Epithelial cell of esophagus (primary cell): Measurements from ENCODE around the gene ATXN7L1.
A peak's percentile ranks its signal among the peaks of the same experiment; 100 is the strongest.

Experiments
- DNase-seq: peaks from one replicate; pipeline ENCODE4 v3.0.0; 2010; ENCODE audit warnings: low read depth
- H3K4me3 ChIP-seq: 2 replicates; pipeline ENCODE4 v1.5.1; 2011; ENCODE audit warnings: mild to moderate bottlenecking, low read length, control low read depth
- TF ChIP-seq, protein P1 (sequence below): IDR thresholded peaks from 2 replicates; pipeline ENCODE4 v1.5.1; 2011; ENCODE audit warnings: low read depth, mild to moderate bottlenecking, low read length, control low read depth, inconsistent platforms; ENCODE audit not compliant: insufficient read depth; ENCODE audit errors: missing control alignments

Gene ATXN7L1

DNA sequence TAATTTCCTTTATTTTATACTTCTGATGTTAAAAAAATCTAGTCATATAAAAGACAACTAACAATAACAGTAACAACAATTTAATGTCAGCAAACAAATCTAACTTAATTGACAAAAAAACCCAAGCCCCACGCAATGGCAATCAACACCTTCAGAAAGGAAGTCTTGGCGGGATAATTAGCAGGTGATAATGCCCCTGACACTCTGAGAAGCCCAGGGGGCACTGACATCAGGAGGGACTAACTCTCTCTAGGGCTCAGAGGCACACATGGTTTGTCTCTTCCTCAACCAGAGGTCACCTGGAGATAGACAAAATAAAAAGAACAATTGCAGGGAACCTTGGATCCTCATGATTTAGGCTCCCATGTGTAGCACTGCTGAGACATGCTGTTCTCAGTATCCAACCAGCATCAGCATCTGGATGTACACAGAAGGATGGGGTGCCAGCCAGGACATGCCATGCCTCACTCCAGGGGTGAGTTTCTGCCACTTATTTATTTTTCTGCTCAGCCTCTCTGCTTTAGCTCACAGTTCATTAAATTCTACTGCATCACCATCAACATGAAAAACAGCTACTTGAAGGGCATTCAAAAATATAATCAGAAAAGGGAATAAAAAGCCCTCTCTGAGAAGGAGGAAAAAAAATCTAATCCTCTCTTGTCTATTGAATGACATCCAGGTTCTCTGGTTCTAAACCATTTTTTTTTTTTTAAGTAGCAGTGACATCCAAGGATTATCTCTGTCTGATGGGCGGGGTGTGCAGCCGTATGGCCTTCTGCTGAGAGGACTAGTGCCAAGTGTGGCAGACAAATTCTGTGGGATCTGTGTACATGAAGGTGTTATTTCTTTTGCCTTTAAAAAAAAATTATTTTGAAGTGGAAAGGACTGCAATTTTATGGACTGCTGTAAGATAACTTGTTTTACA, 96.3 kb downstream of the ATXN7L1 start:
- DNase-seq = no peak
- no peak overlapping the region for H3K4me3 ChIP-seq
- TF ChIP-seq, protein P1, sequence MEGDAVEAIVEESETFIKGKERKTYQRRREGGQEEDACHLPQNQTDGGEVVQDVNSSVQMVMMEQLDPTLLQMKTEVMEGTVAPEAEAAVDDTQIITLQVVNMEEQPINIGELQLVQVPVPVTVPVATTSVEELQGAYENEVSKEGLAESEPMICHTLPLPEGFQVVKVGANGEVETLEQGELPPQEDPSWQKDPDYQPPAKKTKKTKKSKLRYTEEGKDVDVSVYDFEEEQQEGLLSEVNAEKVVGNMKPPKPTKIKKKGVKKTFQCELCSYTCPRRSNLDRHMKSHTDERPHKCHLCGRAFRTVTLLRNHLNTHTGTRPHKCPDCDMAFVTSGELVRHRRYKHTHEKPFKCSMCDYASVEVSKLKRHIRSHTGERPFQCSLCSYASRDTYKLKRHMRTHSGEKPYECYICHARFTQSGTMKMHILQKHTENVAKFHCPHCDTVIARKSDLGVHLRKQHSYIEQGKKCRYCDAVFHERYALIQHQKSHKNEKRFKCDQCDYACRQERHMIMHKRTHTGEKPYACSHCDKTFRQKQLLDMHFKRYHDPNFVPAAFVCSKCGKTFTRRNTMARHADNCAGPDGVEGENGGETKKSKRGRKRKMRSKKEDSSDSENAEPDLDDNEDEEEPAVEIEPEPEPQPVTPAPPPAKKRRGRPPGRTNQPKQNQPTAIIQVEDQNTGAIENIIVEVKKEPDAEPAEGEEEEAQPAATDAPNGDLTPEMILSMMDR = no peak

DNA sequence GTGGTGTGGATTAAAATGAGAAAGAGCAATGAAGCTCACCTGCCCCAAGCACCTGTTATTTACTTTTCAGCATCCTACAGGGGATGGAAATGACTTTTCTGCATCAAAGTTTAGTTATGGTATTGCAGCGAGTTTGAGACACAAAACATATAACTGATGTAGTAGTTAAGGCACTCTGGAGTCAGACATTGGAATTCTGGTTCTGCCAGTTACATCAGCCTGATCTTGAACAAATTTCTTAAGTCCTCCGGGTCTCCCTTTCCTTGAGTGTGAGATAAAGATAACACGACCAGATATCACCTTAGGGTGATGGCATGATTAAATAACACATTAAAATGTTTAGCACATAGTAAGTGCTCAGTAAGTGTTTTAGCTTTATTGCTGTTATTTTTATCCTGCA, 97.4 kb downstream of the ATXN7L1 start:
- no peak overlapping the region for H3K4me3 ChIP-seq
- TF ChIP-seq, protein P1 = no peak
- DNase-seq = no peak

DNA sequence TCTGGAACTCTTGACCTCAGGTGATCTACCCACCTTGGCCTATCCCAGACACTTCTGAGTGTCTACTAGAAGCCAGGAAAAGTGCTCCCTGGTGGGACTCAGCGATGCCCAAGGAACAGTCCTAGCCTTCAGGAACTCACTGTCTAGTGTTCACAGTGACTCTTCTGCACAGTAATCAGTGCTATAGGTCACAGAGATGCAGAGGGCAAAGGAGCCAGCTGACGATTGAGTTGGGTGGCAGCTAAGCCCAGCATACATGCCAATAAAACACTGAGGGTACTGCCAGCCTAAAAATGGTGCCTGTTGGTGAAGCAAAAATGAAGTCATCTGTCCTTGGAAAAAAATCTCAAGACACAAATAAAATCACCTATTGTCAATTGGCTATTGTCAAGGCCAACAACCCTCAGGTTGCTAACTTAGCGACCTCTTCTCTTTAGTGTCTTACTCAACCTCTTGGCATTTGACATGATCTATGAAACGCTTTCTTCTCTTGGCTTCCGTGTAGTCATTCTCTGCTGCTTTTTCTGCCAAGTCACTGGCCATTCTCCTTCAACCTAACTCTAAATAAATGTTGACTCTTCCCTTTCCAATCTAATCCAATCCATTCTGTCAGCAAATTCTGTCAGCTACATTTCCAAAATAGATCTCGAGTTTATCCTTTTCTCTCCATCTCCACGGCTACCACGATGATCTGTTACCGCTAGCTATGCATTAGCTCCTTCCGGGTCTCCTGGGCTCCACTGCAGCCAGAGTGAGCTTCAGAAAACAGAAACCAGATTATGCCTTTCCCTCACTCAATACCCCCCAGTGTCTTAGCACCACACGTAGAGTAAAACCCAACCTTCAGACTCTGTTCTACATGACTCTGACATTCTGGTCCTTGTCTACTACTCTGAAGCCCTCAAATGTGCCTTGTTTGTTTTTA, 99.2 kb downstream of the ATXN7L1 start:
- peak; percentile 17 for DNase-seq
- no peak overlapping the region for H3K4me3 ChIP-seq

DNA sequence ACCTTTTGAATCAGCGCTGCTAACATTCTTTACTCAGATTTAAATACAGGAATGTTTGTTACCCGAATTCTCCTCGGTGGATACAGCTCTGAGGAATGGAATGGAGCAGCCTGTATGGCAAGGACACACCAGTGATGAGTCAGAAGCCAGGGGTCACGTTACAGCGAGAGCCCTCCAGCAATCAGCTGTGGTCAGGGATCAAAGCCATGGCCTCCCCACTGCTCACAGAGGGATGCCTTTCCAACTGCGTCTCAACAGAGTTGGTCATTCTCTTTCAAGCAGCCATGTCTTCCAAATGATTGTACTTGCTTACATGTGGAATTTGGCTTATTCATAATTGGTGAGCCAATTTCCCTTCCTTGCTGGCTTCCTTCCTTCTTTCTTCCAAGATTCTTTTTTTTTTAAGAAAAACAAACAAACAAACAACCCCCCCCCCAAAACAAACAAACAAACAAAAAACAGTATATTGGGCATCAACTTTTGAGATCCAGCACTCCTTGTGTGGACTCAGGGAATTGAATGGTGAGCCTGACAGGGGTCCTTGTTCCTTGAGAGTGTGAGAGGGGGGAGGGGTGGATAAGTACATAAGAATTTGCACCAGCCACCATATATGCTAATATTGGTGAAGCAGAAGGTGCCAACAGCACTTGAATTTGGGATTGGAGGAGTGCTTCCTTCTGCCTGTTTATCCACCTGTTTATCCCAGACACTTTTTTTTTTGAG, 100.2 kb downstream of the ATXN7L1 start:
- no peak overlapping the region for H3K4me3 ChIP-seq
- peak; percentile 82 for DNase-seq
- TF ChIP-seq, protein P1 = no peak

More for the DNA sequence above, 99.2 kb downstream of the ATXN7L1 start:
- TF ChIP-seq, protein P1 = no peak

DNA sequence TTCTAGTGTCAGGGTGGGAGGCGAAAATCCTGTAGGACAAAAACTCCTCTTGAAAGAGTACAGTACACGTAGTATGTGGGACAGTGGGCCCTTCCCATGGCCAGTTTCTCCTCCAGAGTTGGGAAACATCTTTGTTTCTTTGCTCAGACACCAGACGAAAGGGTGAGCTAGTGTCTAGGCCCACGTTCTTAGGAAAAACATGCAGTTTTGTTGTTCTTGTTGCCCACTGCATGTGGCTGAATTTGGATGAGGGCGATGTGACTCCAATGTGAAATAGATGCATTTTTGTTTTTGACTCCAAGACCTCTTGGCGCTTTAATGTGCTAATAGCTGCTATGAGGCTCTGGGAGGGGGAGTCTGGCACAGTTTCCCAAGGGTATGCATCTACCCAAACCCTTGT, 100.8 kb downstream of the ATXN7L1 start:
- TF ChIP-seq, protein P1 = no peak
- no peak overlapping the region for H3K4me3 ChIP-seq
- no peak for DNase-seq

DNA sequence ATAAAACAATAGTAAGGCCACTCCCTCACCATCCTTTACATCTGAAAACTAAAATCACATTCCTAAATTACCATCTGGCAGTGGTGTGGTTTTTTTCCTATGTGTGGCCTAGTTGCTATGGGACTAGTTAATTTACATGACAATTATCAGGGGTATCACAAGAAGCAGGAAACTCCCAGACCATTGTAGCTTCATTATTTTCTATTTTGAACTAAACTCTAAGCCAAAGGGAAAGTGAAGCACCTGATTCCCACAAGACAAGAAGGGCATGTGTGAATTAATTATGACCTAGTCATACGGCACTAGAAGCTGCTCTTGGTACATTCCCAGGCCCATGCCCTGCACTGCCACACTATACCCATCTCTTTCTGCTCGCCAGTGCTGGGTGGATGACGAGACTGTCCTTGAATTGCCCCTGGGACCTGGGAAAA, 103.4 kb downstream of the ATXN7L1 start:
- H3K4me3 ChIP-seq = no peak overlapping the region
- TF ChIP-seq, protein P1 = no peak
- no peak for DNase-seq
